CD4-positive, CD25-positive, alpha-beta regulatory T cell (primary cell): Measurements from ENCODE around the gene SOX2. TPM values are rescaled to one million over a fixed set of nuclear protein-coding genes. Genes with fewer than 3 reads are reported as not detected.

Experiments used
- ATAC-seq, 2 donors: fragments of 150-1000 bp; cut with Tn5 transposase; one replicate each; pipeline ENCODE4 v1.10.0; 2021; ENCODE audit warnings: low read depth in 2 of 2, moderate number of reproducible peaks in 2 of 2, moderate library complexity in 1 of 2
- DNase-seq, 3 donors: peaks; one replicate each; pipeline versions ENCODE4 v3.0.0 to v3.0.0-alpha.2; 2012 to 2022; ENCODE audit warnings: mixed read lengths in 1 of 3
- H3K27ac ChIP-seq: one replicate; pipeline ENCODE4 v1.7.0; 2013; ENCODE audit warnings: mild to moderate bottlenecking, low read length; ENCODE audit not compliant: insufficient read depth, poor library complexity, severe bottlenecking
- H3K27me3 ChIP-seq: one replicate; pipeline ENCODE4 v1.7.0; 2013; ENCODE audit warnings: low read length; ENCODE audit not compliant: control insufficient read depth, insufficient read depth
- H3K36me3 ChIP-seq: one replicate; pipeline ENCODE4 v1.7.0; 2013; ENCODE audit warnings: mild to moderate bottlenecking, low read length, moderate library complexity; ENCODE audit not compliant: control insufficient read depth, insufficient read depth
- H3K4me1 ChIP-seq: 2 replicates; pipeline ENCODE4 v1.7.0; 2013; ENCODE audit warnings: mild to moderate bottlenecking, low read length; ENCODE audit not compliant: insufficient read depth, control insufficient read depth, poor library complexity, severe bottlenecking
- H3K4me3 ChIP-seq: one replicate; pipeline ENCODE4 v1.7.0; 2013; ENCODE audit warnings: low read depth, mild to moderate bottlenecking, low read length, moderate library complexity
- H3K9me3 ChIP-seq, 2 experiments: 1 replicate in 1 of 2; 2 replicates in 1 of 2; pipeline ENCODE4 v1.7.0; 2013; ENCODE audit warnings: low read length in 2 of 2, mild to moderate bottlenecking in 1 of 2, moderate library complexity in 1 of 2; ENCODE audit not compliant: control insufficient read depth in 2 of 2
- H3K27ac Mint-ChIP-seq, 3 donors: one replicate each; pipeline ENCODE4 v1.8.0; 2020 to 2022; ENCODE audit warnings: mild to moderate bottlenecking in 3 of 3, mixed read lengths in 3 of 3, moderate library complexity in 2 of 3
- H3K27me3 Mint-ChIP-seq: one replicate; pipeline ENCODE4 v1.8.0; 2022; ENCODE audit warnings: mild to moderate bottlenecking, mixed read lengths
- H3K36me3 Mint-ChIP-seq: one replicate; pipeline ENCODE4 v1.8.0; 2020; ENCODE audit warnings: mixed read lengths
- H3K4me1 Mint-ChIP-seq, 4 donors: one replicate each; pipeline ENCODE4 v1.8.0; 2020 to 2022; ENCODE audit warnings: mixed read lengths in 4 of 4, mild to moderate bottlenecking in 1 of 4
- H3K4me3 Mint-ChIP-seq, 4 donors: one replicate each; pipeline ENCODE4 v1.8.0; 2020 to 2022; ENCODE audit warnings: mild to moderate bottlenecking in 4 of 4, mixed read lengths in 4 of 4, moderate library complexity in 3 of 4
- H3K9me3 Mint-ChIP-seq, 7 donors: one replicate each; pipeline ENCODE4 v1.8.0; 2020 to 2022; ENCODE audit warnings: mixed read lengths in 7 of 7, mild to moderate bottlenecking in 3 of 7, moderate library complexity in 2 of 7
- polyA plus RNA-seq, 4 donors: library from polyadenylated mRNA; unstranded; fragments of 300-500 nt; fragmentation: Illumina TruSeq; gene quantifications; one replicate each; pipeline ENCODE4 v1.2.3, GENCODE V29; 2021
- total RNA-seq: library from RNA; stranded (reverse); gene quantifications from one replicate; pipeline ENCODE4 v1.2.3, GENCODE V29; 2022

SOX2 gene
- total and polyA plus RNA-seq, 5 donors from 2014 or later = not detected

- no peaks in the 10 kb centered on the region for H3K36me3 ChIP-seq
- Mint-ChIP-seq H3K9me3 (peaks cover 0 to 15% (median 2%) of the 10 kb centered on the region in 7 donors), H3K27ac (no peak overlapping the region), H3K4me1 (peaks cover 2 to 13% (median 5%) of the 10 kb centered on the region in 4 donors), H3K4me3 (no peak overlapping the region), H3K27me3 (peaks cover 62% of the 10 kb centered on the region), H3K36me3 (no peaks in the 10 kb centered on the region)
- DNase-seq (no peak), ATAC-seq (no peak)
- H3K27ac ChIP-seq = no peak overlapping the region
- H3K4me3 ChIP-seq = no peak overlapping the region
- H3K9me3 ChIP-seq = peaks cover 0 to 4% of the 10 kb centered on the region in 2 experiments
- peaks cover 11% of the 10 kb centered on the region for H3K4me1 ChIP-seq
- peaks cover 35% of the 10 kb centered on the region for H3K27me3 ChIP-seq
Observed at GRCh38 chr3:181730316-181730715, 18.6 kb downstream of the SOX2 start.

DNA sequence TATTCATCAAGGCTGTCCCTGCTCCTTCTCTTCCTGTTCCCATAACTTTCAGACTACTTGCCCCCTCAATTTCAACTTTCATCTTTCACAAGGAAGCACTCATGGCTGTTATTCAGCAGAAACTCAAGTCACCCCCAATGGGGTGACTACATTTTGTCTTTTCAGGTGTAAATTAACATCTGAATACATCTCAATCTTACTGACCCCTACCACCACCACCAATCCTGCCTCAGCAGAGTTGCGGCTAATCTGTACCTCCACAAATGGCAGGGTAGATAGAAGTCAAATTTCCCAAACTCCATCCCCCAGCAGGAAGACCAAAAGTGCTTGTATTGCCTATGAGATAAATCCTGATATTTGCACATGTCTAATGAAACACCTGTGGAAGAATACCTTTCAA lies 19.2 kb downstream of the SOX2 start:
- peaks cover 2 to 13% (median 5%) of the 10 kb centered on the region in 4 donors for H3K4me1 Mint-ChIP-seq
- peak overlapping the region in 1 of 3 donors; percentile 28 for H3K27ac Mint-ChIP-seq
- peaks cover 35% of the 10 kb centered on the region for H3K27me3 ChIP-seq

GRCh38 chr3:181735911-181736310 lies 24.2 kb downstream of the SOX2 start:
- H3K27me3 ChIP-seq = peaks cover 6% of the 10 kb centered on the region
- H3K27ac ChIP-seq = no peak overlapping the region
- DNase-seq = no peak
- no peaks in the 10 kb centered on the region for H3K9me3 ChIP-seq
- Mint-ChIP-seq H3K4me3 (no peak overlapping the region), H3K36me3 (no peaks in the 10 kb centered on the region), H3K4me1 (no peaks in the 10 kb centered on the region), H3K27ac (no peak overlapping the region), H3K27me3 (peaks cover 6% of the 10 kb centered on the region), H3K9me3 (peaks cover 0 to 6% (median 2%) of the 10 kb centered on the region in 7 donors)
- no peak for ATAC-seq
- no peaks in the 10 kb centered on the region for H3K36me3 ChIP-seq
- no peaks in the 10 kb centered on the region for H3K4me1 ChIP-seq
- H3K4me3 ChIP-seq = no peak overlapping the region

More for the DNA sequence above, 19.2 kb downstream of the SOX2 start:
- ATAC-seq = no peak
- no peak overlapping the region for H3K27ac ChIP-seq
- Mint-ChIP-seq H3K27me3 (peaks cover 56% of the 10 kb centered on the region), H3K36me3 (no peaks in the 10 kb centered on the region), H3K9me3 (peaks cover 0 to 15% (median 2%) of the 10 kb centered on the region in 7 donors), H3K4me3 (peak overlapping the region in 1 of 4 donors; percentile 16)
- no peak overlapping the region for H3K4me3 ChIP-seq
- H3K36me3 ChIP-seq = no peaks in the 10 kb centered on the region
- H3K9me3 ChIP-seq = peaks cover 0 to 4% of the 10 kb centered on the region in 2 experiments
- no peak for DNase-seq
- H3K4me1 ChIP-seq = peaks cover 11% of the 10 kb centered on the region

DNA sequence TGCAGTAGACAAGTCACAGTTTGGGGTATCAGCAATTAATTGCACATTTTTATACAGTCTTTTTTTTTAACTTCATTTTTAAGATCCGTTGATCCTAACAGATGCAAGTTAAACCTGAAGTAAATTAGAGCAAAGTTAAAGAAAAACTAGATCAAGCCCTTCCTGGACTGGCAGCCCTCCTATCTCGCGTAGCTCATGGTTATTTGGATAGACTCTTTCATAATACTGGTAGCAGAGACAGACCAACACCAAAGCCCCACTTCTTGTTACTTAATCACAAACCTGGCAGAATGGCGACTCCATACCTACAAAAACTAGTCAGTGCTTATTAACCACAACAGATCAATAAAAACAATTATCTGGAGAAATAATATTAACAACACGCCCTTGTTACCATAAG lies 26.8 kb downstream of the SOX2 start:
- Mint-ChIP-seq H3K9me3 (peaks cover 0 to 2% (median 0%) of the 10 kb centered on the region in 7 donors), H3K4me1 (no peaks in the 10 kb centered on the region), H3K27ac (no peak overlapping the region), H3K27me3 (no peaks in the 10 kb centered on the region), H3K36me3 (no peaks in the 10 kb centered on the region), H3K4me3 (no peak overlapping the region)
- Histone ChIP-seq H3K9me3 (no peaks in the 10 kb centered on the region), H3K4me3 (no peak overlapping the region), H3K4me1 (no peaks in the 10 kb centered on the region), H3K27me3 (no peaks in the 10 kb centered on the region), H3K27ac (no peak overlapping the region), H3K36me3 (no peaks in the 10 kb centered on the region)
- ATAC-seq (no peak), DNase-seq (no peak)

- Mint-ChIP-seq H3K36me3 (no peaks in the 10 kb centered on the region), H3K4me3 (no peak overlapping the region), H3K4me1 (no peaks in the 10 kb centered on the region), H3K27me3 (no peaks in the 10 kb centered on the region), H3K9me3 (peaks cover 0 to 2% (median 0%) of the 10 kb centered on the region in 7 donors), H3K27ac (no peak overlapping the region)
- H3K27me3 ChIP-seq = no peaks in the 10 kb centered on the region
- no peaks in the 10 kb centered on the region for H3K36me3 ChIP-seq
- H3K9me3 ChIP-seq = no peaks in the 10 kb centered on the region
- no peaks in the 10 kb centered on the region for H3K4me1 ChIP-seq
- H3K27ac ChIP-seq = no peak overlapping the region
- no peak for DNase-seq
- no peak overlapping the region for H3K4me3 ChIP-seq
- no peak for ATAC-seq
Observed at GRCh38 chr3:181739628-181740027, 27.9 kb downstream of the SOX2 start.

DNA sequence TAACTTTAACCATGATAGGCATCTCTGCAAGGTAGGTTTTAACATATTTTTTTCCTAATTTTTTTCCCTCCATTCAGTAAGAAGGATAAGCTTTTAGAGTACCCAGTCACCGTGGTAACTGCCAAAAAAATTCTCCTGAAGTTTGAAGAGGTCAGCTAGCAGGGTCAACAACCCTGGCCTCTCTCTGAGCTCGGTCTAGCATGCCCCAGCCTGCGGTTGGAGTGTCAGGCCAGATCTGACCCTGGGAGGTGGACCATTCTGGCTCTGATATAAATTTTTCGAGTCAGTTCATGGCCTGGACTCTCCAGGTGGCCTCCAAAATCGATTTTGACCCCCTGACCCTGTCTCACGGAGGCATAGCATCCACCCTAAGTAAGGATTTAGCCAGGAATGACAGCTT lies 29.7 kb downstream of the SOX2 start:
- Histone ChIP-seq H3K4me3 (no peak overlapping the region), H3K36me3 (no peaks in the 10 kb centered on the region), H3K27me3 (no peaks in the 10 kb centered on the region), H3K9me3 (no peaks in the 10 kb centered on the region), H3K4me1 (no peaks in the 10 kb centered on the region), H3K27ac (no peak overlapping the region)
- Mint-ChIP-seq H3K4me1 (no peaks in the 10 kb centered on the region), H3K27me3 (no peaks in the 10 kb centered on the region), H3K27ac (no peak overlapping the region), H3K4me3 (no peak overlapping the region), H3K36me3 (no peaks in the 10 kb centered on the region), H3K9me3 (peaks cover 0 to 4% (median 2%) of the 10 kb centered on the region in 7 donors)
- no peak for ATAC-seq
- DNase-seq = no peak

DNA sequence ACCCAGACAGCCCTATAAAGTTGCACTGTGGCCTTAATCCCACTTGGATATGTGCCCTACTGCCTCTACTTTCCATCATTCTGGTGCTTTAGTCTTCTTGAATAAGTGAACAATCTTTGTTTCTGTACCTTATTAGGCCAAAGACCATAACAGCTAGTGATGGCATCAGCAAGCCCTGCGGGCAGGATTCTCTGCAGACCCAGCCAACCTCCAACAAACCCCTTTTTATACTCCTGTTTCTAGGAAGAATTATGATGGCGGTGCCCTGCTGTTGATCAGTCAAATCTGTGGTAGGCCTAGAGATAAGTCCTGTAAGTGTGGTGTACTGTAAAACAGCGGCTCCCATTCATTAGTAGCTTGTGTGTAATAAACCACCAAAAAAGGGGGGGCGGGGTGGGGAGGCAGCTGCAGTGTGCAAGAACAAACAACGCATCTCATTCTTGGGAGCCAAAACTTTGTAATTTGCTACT lies 40.5 kb downstream of the SOX2 start:
- DNase-seq (no peak), ATAC-seq (no peak)
- no peak overlapping the region for H3K27ac Mint-ChIP-seq
- Histone ChIP-seq H3K4me3 (no peak overlapping the region), H3K36me3 (no peaks in the 10 kb centered on the region), H3K4me1 (no peaks in the 10 kb centered on the region), H3K9me3 (no peaks in the 10 kb centered on the region), H3K27me3 (no peaks in the 10 kb centered on the region), H3K27ac (no peak overlapping the region)
- no peak overlapping the region for H3K4me3 Mint-ChIP-seq
- H3K9me3 Mint-ChIP-seq = peaks cover 0 to 4% (median 0%) of the 10 kb centered on the region in 7 donors
- H3K36me3 Mint-ChIP-seq = no peaks in the 10 kb centered on the region
- no peaks in the 10 kb centered on the region for H3K4me1 Mint-ChIP-seq
- H3K27me3 Mint-ChIP-seq = no peaks in the 10 kb centered on the region

DNA sequence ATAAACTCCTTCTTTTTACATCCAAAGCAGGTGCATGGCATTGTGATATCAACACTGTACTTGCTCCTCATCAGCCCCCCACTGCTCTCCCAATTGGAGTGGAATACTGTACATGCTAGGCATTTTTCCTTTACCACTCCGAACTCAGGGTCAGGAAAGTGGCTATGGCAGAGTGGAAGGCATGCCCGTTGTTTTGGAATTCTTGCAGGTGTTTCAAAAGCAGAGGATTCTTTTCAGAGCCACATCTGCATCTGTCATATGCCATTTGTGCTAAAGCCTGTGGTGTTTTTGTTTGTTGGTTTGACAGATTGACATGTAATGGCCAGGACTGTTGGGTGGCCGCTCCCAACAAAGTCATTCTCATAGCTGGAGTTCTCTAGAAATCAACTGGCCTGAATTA lies 41.7 kb downstream of the SOX2 start:
- Histone ChIP-seq H3K4me3 (no peak overlapping the region), H3K9me3 (no peaks in the 10 kb centered on the region), H3K36me3 (no peaks in the 10 kb centered on the region), H3K27me3 (no peaks in the 10 kb centered on the region), H3K27ac (no peak overlapping the region), H3K4me1 (no peaks in the 10 kb centered on the region)
- Mint-ChIP-seq H3K4me3 (no peak overlapping the region), H3K27me3 (no peaks in the 10 kb centered on the region), H3K27ac (no peak overlapping the region), H3K36me3 (no peaks in the 10 kb centered on the region), H3K9me3 (peaks cover 0 to 4% (median 0%) of the 10 kb centered on the region in 7 donors), H3K4me1 (no peaks in the 10 kb centered on the region)
- DNase-seq = no peak
- no peak for ATAC-seq
